ENCODE results near the gene NLRX1. TPM values are rescaled to one million over a fixed set of nuclear protein-coding genes. Genes with fewer than 3 reads are reported as not detected.

NLRX1 gene
- total RNA-seq, 1 donor from 2014 or later: 8.9 TPM

DNA sequence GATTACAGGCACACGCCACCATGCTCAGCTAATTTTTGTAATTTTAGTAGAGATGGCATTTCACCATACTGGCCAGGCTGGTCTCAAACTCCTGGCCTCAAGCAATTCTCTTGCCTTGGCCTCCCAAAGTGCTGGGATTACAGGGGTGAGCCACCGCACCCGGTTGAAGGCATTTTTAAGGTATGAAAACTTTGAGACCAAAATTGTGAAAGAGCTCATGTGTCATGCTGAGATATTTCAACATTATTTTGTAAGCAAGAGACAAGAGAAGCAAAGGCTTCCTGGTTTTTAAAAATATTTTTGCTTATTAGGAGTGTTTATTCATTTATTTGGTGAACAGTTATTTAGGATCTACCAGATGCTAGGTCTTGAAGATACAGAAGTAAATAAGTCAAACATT is 23.6 kb downstream of the NLRX1 start:
- H3K4me1 Mint-ChIP-seq (ENCODE audit: unreplicated experiment): no peaks in the 10 kb centered on the region
- no peaks in the 10 kb centered on the region for H3K9me3 Mint-ChIP-seq (ENCODE audit: unreplicated experiment)
- TF ChIP-seq, protein P1, sequence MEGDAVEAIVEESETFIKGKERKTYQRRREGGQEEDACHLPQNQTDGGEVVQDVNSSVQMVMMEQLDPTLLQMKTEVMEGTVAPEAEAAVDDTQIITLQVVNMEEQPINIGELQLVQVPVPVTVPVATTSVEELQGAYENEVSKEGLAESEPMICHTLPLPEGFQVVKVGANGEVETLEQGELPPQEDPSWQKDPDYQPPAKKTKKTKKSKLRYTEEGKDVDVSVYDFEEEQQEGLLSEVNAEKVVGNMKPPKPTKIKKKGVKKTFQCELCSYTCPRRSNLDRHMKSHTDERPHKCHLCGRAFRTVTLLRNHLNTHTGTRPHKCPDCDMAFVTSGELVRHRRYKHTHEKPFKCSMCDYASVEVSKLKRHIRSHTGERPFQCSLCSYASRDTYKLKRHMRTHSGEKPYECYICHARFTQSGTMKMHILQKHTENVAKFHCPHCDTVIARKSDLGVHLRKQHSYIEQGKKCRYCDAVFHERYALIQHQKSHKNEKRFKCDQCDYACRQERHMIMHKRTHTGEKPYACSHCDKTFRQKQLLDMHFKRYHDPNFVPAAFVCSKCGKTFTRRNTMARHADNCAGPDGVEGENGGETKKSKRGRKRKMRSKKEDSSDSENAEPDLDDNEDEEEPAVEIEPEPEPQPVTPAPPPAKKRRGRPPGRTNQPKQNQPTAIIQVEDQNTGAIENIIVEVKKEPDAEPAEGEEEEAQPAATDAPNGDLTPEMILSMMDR (IDR thresholded peaks at IDR 0.05): no peak
- no peaks in the 10 kb centered on the region for H3K36me3 Mint-ChIP-seq (ENCODE audit: unreplicated experiment)
- peaks cover 15% of the 10 kb centered on the region for H3K27me3 Mint-ChIP-seq (ENCODE audit: unreplicated experiment)
- no peak overlapping the region for H3K27ac Mint-ChIP-seq (ENCODE audit: unreplicated experiment)
- no peak for DNase-seq (ENCODE audit: extremely low spot score, unreplicated experiment)
- H3K4me3 Mint-ChIP-seq (ENCODE audit: unreplicated experiment): no peak overlapping the region

DNA sequence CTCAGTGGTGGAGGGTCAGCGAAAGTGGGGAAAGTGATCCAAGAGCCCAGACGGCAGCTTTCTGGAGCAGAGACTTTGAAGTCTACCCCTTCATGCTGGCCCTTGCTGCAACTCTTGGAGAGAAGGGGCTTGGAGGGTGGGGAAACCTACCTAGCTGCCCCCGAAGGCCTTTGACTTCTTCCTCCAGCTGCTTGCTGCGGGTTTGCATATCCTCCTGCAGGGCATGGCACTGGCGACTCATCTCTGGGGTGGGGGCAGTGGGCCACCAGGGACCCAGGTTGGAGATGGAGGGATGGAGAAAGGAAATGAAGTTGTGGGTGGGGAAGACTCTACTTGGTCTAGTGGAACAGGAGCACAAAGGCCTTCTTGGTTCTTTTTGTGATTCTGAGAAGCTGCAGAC is 24.5 kb downstream of the NLRX1 start:
- no peak overlapping the region for H3K4me3 Mint-ChIP-seq (ENCODE audit: unreplicated experiment)

DNA sequence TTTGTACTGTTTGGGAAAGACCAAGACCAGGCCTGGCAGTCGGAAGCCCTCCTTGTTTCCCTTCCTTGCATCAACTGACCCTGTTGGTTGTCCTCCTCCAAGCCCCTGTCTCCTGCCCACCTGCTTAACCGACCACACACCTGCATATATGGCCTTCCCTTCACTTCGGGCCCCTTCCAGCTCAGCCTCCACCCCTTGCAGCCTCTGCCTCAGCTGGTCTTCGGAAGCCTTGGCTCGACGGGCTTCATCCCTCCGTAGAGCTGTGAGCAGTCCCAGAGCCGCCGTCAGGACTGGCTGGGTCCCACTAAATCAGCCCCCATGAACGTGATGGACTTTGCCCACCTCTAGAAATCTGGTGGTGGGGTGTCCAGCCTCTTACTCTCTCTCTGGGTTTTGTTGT is 25.1 kb downstream of the NLRX1 start:
- H3K27ac Mint-ChIP-seq (ENCODE audit: unreplicated experiment): no peak overlapping the region
- DNase-seq (ENCODE audit: extremely low spot score, unreplicated experiment): no peak
- H3K4me3 Mint-ChIP-seq (ENCODE audit: unreplicated experiment): no peak overlapping the region
- TF ChIP-seq, protein P1 (IDR thresholded peaks at IDR 0.05): no peak
- H3K27me3 Mint-ChIP-seq (ENCODE audit: unreplicated experiment): peaks cover 14% of the 10 kb centered on the region
- no peaks in the 10 kb centered on the region for H3K9me3 Mint-ChIP-seq (ENCODE audit: unreplicated experiment)
- H3K4me1 Mint-ChIP-seq (ENCODE audit: unreplicated experiment): no peaks in the 10 kb centered on the region
- H3K36me3 Mint-ChIP-seq (ENCODE audit: unreplicated experiment): no peaks in the 10 kb centered on the region

More for the DNA sequence above, 24.5 kb downstream of the NLRX1 start:
- no peak for DNase-seq (ENCODE audit: extremely low spot score, unreplicated experiment)
- Mint-ChIP-seq H3K9me3 (ENCODE audit: unreplicated experiment) (no peaks in the 10 kb centered on the region), H3K36me3 (ENCODE audit: unreplicated experiment) (no peaks in the 10 kb centered on the region), H3K4me1 (ENCODE audit: unreplicated experiment) (no peaks in the 10 kb centered on the region), H3K27me3 (ENCODE audit: unreplicated experiment) (peaks cover 14% of the 10 kb centered on the region), H3K27ac (ENCODE audit: unreplicated experiment) (no peak overlapping the region)
- TF ChIP-seq, protein P1 (IDR thresholded peaks at IDR 0.05): no peak

DNA sequence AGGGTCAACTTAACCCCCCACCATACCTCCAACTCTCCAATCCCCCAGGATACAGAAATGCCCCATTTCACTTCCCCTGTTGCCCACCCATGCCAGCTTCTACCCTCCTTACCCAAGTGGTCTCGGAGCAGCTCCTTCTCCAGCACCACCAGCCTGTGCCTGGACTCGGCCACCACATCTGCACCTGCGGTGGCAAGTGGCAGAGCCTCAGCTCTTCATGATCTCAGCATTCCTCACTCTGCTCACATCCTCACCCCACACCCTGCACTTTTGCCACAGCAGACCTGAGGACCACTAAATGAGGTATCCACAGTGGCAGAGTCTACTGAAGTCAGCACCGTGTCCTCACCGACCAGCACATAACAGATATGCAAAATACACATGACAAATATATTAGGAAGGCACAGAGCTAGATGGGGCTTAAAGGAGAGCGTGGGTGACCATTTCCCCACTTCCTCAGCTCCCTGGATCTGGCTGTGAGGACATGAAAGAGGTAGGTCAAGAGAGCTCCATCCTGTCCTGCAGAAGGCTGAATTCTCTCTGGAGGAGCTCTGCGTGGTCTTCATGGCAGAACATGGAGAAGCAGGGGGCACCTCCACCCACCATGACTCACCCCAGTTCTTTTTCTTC is 26.4 kb downstream of the NLRX1 start:
- Mint-ChIP-seq H3K4me1 (ENCODE audit: unreplicated experiment) (no peaks in the 10 kb centered on the region), H3K4me3 (ENCODE audit: unreplicated experiment) (no peak overlapping the region), H3K9me3 (ENCODE audit: unreplicated experiment) (no peaks in the 10 kb centered on the region), H3K27me3 (ENCODE audit: unreplicated experiment) (peaks cover 11% of the 10 kb centered on the region), H3K27ac (ENCODE audit: unreplicated experiment) (no peak overlapping the region), H3K36me3 (ENCODE audit: unreplicated experiment) (no peaks in the 10 kb centered on the region)
- DNase-seq (ENCODE audit: extremely low spot score, unreplicated experiment): no peak
- TF ChIP-seq, protein P1 (IDR thresholded peaks at IDR 0.05): no peak

DNA sequence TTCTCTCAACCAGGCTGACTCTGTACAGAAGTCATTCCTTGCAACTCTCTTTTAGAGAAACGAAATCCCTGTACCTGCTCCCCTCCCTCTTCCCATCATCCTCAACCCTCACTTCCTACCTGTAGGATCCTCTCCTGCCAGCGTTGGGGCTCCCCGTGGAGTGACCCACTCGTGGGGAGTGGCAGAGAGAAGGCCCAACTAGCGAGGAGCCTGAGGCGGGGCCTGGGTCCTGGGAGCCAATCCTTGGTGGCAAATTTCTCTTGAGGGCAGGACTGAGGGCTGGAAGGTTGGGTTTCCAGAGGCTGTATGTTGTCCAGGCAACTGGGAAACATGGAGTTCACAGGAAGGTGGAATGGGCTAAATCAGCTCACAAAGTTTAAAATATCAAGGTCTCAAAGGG is 27.2 kb downstream of the NLRX1 start:
- TF ChIP-seq, protein P1 (IDR thresholded peaks at IDR 0.05): no peak
- Mint-ChIP-seq H3K27ac (ENCODE audit: unreplicated experiment) (no peak overlapping the region), H3K4me1 (ENCODE audit: unreplicated experiment) (no peaks in the 10 kb centered on the region), H3K9me3 (ENCODE audit: unreplicated experiment) (no peaks in the 10 kb centered on the region), H3K4me3 (ENCODE audit: unreplicated experiment) (no peak overlapping the region), H3K27me3 (ENCODE audit: unreplicated experiment) (peaks cover 11% of the 10 kb centered on the region), H3K36me3 (ENCODE audit: unreplicated experiment) (no peaks in the 10 kb centered on the region)
- DNase-seq (ENCODE audit: extremely low spot score, unreplicated experiment): no peak
